ENCODE data around the gene GRID2IP.

GRID2IP gene

GRCh38 chr7:6447581-6448199 is 103.6 kb downstream of the GRID2IP start, which contains the start of gene DAGLB:
Gene DAGLB (minus strand): TSS chr7:6447954. CDS start chr7:6447842, 112 bp downstream.
- peak; percentile 97 for DNase-seq (ENCODE audit: low spot score)

Data from HuH-7.5 (cell line).